Skeletal muscle tissue (tissue), 4 donors: ENCODE results near the gene GNL1. TPM values are rescaled to one million over a fixed set of nuclear protein-coding genes. Genes with fewer than 3 reads are reported as not detected.
"Not testable (repeated sequence)": the region's sequence is repeated elsewhere in the genome, so short reads cannot be mapped to it uniquely, and the experiment has no call there.

Source experiments
- H3K27ac ChIP-seq: one replicate; pipeline ENCODE4 v1.7.0; 2013; ENCODE audit warnings: mild to moderate bottlenecking, low read depth, low read length, inconsistent platforms
- H3K27me3 ChIP-seq, 3 donors: one replicate each; pipeline ENCODE4 v1.7.0; 2013; ENCODE audit warnings: low read length in 3 of 3; ENCODE audit not compliant: control insufficient read depth in 3 of 3, insufficient read depth in 3 of 3
- H3K36me3 ChIP-seq, 3 donors: one replicate each; pipeline ENCODE4 v1.7.0; 2013; ENCODE audit warnings: low read length in 3 of 3; ENCODE audit not compliant: control insufficient read depth in 3 of 3, insufficient read depth in 3 of 3
- H3K4me1 ChIP-seq, 3 donors: one replicate each; pipeline ENCODE4 v1.7.0; 2013; ENCODE audit warnings: low read length in 3 of 3, mild to moderate bottlenecking in 3 of 3; ENCODE audit not compliant: control insufficient read depth in 3 of 3, insufficient read depth in 3 of 3
- H3K4me3 ChIP-seq, 3 donors: one replicate each; pipeline ENCODE4 v1.7.0; 2013; ENCODE audit warnings: low read length in 3 of 3
- H3K9ac ChIP-seq, 3 donors: one replicate each; pipeline ENCODE4 v1.7.0; 2013; ENCODE audit warnings: low read length in 3 of 3, mild to moderate bottlenecking in 3 of 3, moderate library complexity in 2 of 3, low read depth in 1 of 3
- H3K9me3 ChIP-seq, 3 donors: one replicate each; pipeline ENCODE4 v1.7.0; 2013; ENCODE audit warnings: low read length in 3 of 3; ENCODE audit not compliant: control insufficient read depth in 3 of 3
- total RNA-seq: library from RNA; depleted of rRNA; stranded (reverse); fragments of >200 nt; gene quantifications from one replicate; pipeline ENCODE4 v1.2.3, GENCODE V29; 2014
- donor health status: Osteomylitis.

Gene GNL1
- total RNA-seq, 1 donor from 2014 or later, result 22.4 TPM

GRCh38 chr6:30500421-30501355 lies 55.6 kb downstream of the GNL1 start:
- H3K4me3 ChIP-seq, result no peak overlapping the region
- H3K9ac ChIP-seq, result peak overlapping the region in 1 of 3 donors; percentile 1
- H3K27me3 ChIP-seq, result no peaks in the 10 kb centered on the region
- no peaks in the 10 kb centered on the region for H3K9me3 ChIP-seq
- no peaks in the 10 kb centered on the region for H3K36me3 ChIP-seq
- H3K4me1 ChIP-seq, result peaks cover 0 to 4% (median 3%) of the 10 kb centered on the region in 3 donors
- peak overlapping the region; percentile 31 for H3K27ac ChIP-seq

- not testable (repeated sequence) for H3K36me3 ChIP-seq, H3K9ac ChIP-seq, H3K27me3 ChIP-seq, H3K9me3 ChIP-seq, H3K27ac ChIP-seq, H3K4me1 ChIP-seq, H3K4me3 ChIP-seq
Observed at GRCh38 chr6:30498705-30499104, 57.6 kb downstream of the GNL1 start.

GRCh38 chr6:30497714-30498113 lies 58.6 kb downstream of the GNL1 start:
- no peaks in the 10 kb centered on the region for H3K9me3 ChIP-seq
- H3K4me1 ChIP-seq, result peaks cover 0 to 4% (median 3%) of the 10 kb centered on the region in 3 donors
- H3K27ac ChIP-seq, result no peak overlapping the region
- H3K36me3 ChIP-seq, result peaks cover 0 to 3% (median 0%) of the 10 kb centered on the region in 3 donors
- H3K27me3 ChIP-seq, result no peaks in the 10 kb centered on the region
- no peak overlapping the region for H3K9ac ChIP-seq
- no peak overlapping the region for H3K4me3 ChIP-seq

GRCh38 chr6:30497261-30497599 lies 59.1 kb downstream of the GNL1 start:
- not testable (repeated sequence) for H3K27me3 ChIP-seq, H3K9me3 ChIP-seq, H3K9ac ChIP-seq, H3K4me1 ChIP-seq, H3K4me3 ChIP-seq, H3K36me3 ChIP-seq, H3K27ac ChIP-seq

- Histone ChIP-seq H3K27ac (peak overlapping the region; percentile 40), H3K27me3 (peaks cover 0 to 4% (median 0%) of the 10 kb centered on the region in 3 donors), H3K4me3 (no peak overlapping the region), H3K4me1 (peaks cover 0 to 13% (median 9%) of the 10 kb centered on the region in 3 donors), H3K36me3 (peaks cover 11 to 15% (median 11%) of the 10 kb centered on the region in 3 donors), H3K9ac (no peak overlapping the region), H3K9me3 (no peaks in the 10 kb centered on the region)
Observed at GRCh38 chr6:30495993-30496392, 60.3 kb downstream of the GNL1 start.

GRCh38 chr6:30495060-30495459 lies 61.2 kb downstream of the GNL1 start:
- not testable (repeated sequence) for H3K9ac ChIP-seq, H3K9me3 ChIP-seq, H3K4me3 ChIP-seq, H3K27ac ChIP-seq
- Histone ChIP-seq H3K4me1 (peaks cover 9 to 19% (median 18%) of the 10 kb centered on the region in 3 donors), H3K36me3 (peaks cover 18 to 24% (median 18%) of the 10 kb centered on the region in 3 donors), H3K27me3 (peaks cover 0 to 11% (median 0%) of the 10 kb centered on the region in 3 donors)

GRCh38 chr6:30494291-30494861 lies 61.9 kb downstream of the GNL1 start:
- H3K4me1 ChIP-seq, result peaks cover 9 to 24% (median 18%) of the 10 kb centered on the region in 3 donors
- H3K9me3 ChIP-seq, result no peaks in the 10 kb centered on the region
- H3K36me3 ChIP-seq, result peaks cover 18 to 24% (median 18%) of the 10 kb centered on the region in 3 donors
- no peak overlapping the region for H3K27ac ChIP-seq
- H3K27me3 ChIP-seq, result peaks cover 0 to 14% (median 0%) of the 10 kb centered on the region in 3 donors
- no peak overlapping the region for H3K4me3 ChIP-seq
- no peak overlapping the region for H3K9ac ChIP-seq

GRCh38 chr6:30493643-30494250 lies 62.5 kb downstream of the GNL1 start:
- H3K4me3 ChIP-seq, result no peak overlapping the region
- no peaks in the 10 kb centered on the region for H3K9me3 ChIP-seq
- H3K27me3 ChIP-seq, result peaks cover 0 to 18% (median 0%) of the 10 kb centered on the region in 3 donors
- H3K36me3 ChIP-seq, result peaks cover 18 to 24% (median 18%) of the 10 kb centered on the region in 3 donors
- H3K4me1 ChIP-seq, result peaks cover 9 to 26% (median 18%) of the 10 kb centered on the region in 3 donors
- H3K9ac ChIP-seq, result no peak overlapping the region
- no peak overlapping the region for H3K27ac ChIP-seq

- Histone ChIP-seq H3K4me1 (peaks cover 9 to 26% (median 18%) of the 10 kb centered on the region in 3 donors), H3K4me3 (peak overlapping the region in 2 of 3 donors; percentile 31 to 52)
Observed at GRCh38 chr6:30491991-30492952, 64.0 kb downstream of the GNL1 start.

More at GRCh38 chr6:30491991-30492952, 64.0 kb downstream of the GNL1 start:
- Histone ChIP-seq H3K27ac (no peak overlapping the region), H3K9ac (peak overlapping the region in 1 of 3 donors; percentile 11), H3K27me3 (peaks cover 0 to 23% (median 0%) of the 10 kb centered on the region in 3 donors), H3K36me3 (peaks cover 18 to 24% (median 18%) of the 10 kb centered on the region in 3 donors), H3K9me3 (no peaks in the 10 kb centered on the region)
